ACC112 (cell line): Measurements from ENCODE around the gene MAPT.

Experiments
- H2AFZ ChIP-seq: fragments of 200-600 bp; sonication (generic); one replicate; pipeline ENCODE4 v1.6.0; 2017; ENCODE audit warnings: antibody characterized with exemption, low read length; ENCODE audit not compliant: unreplicated experiment
- H3K27ac ChIP-seq: fragments of 200-600 bp; sonication (generic); 2 replicates; pipeline ENCODE4 v1.5.1; 2014; ENCODE audit warnings: low read depth, mild to moderate bottlenecking, antibody characterized with exemption, low read length, moderate library complexity
- H3K27me3 ChIP-seq: fragments of 200-600 bp; sonication (generic); 2 replicates; pipeline ENCODE4 v1.6.1; 2014; ENCODE audit warnings: mild to moderate bottlenecking, antibody characterized with exemption, low read length, moderate library complexity, mixed read lengths; ENCODE audit not compliant: insufficient read depth
- H3K36me3 ChIP-seq: fragments of 200-600 bp; sonication (generic); 2 replicates; pipeline ENCODE4 v1.6.1; 2016; ENCODE audit warnings: mild to moderate bottlenecking, antibody characterized with exemption, low read length, moderate library complexity, mixed read lengths; ENCODE audit not compliant: insufficient read depth
- H3K4me1 ChIP-seq: fragments of 200-600 bp; sonication (generic); one replicate; pipeline ENCODE4 v1.6.1; 2016; ENCODE audit warnings: low read length, mixed read lengths; ENCODE audit not compliant: insufficient read depth, unreplicated experiment, control insufficient read depth
- H3K4me3 ChIP-seq: fragments of 200-600 bp; sonication (generic); 2 replicates; pipeline ENCODE4 v1.5.1; 2014; ENCODE audit warnings: mild to moderate bottlenecking, low read depth, low read length
- H3K79me2 ChIP-seq: fragments of 200-600 bp; sonication (generic); one replicate; pipeline ENCODE4 v1.6.0; 2016; ENCODE audit warnings: low read length; ENCODE audit not compliant: control insufficient read depth, unreplicated experiment, insufficient read depth

Gene MAPT

DNA sequence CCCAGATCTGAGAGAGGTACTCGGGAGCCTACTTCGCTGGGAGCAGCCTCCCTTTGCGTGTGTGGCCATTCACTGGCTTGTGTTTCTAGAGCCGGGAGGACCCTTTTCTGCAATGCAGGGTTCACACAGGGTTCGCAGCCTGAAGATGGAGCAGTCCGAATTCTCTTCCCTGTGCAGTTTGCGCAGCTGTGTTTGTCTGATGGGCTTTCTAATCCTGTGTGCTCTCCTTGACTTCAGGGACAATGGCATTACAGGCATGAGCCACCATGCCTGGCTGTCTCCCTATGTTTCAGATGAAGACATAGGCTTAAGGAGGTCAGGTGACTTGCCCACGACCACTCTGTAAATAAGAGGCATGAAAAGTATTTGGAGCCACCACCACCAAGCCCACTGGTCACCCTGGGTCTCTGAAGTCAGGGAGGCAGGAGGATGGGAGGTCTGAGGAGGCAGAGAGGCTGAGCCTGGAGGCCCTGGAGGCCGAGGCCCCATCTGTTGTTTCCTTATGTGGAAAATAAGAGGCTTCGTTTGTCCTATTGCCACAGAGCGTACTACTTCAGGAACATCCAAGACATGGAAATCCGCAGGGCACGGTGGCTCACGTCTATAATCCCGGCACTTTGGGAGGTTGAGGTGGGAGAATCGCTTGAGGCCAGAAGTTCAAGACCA lies 99.7 kb downstream of the MAPT start:
- no peak overlapping the region for H2AFZ ChIP-seq

GRCh38 chr17:45994987-45995386 lies 100.6 kb downstream of the MAPT start:
- H3K36me3 ChIP-seq = no peaks in the 10 kb centered on the region
- no peaks in the 10 kb centered on the region for H3K27me3 ChIP-seq
- H3K4me3 ChIP-seq = no peak overlapping the region
- H2AFZ ChIP-seq = no peak overlapping the region
- H3K27ac ChIP-seq = no peak overlapping the region
- peaks cover 3% of the 10 kb centered on the region for H3K4me1 ChIP-seq
- H3K79me2 ChIP-seq = no peaks in the 10 kb centered on the region

More for the DNA sequence above, 99.7 kb downstream of the MAPT start:
- Histone ChIP-seq H3K79me2 (no peaks in the 10 kb centered on the region), H3K27ac (no peak overlapping the region), H3K4me3 (no peak overlapping the region), H3K36me3 (no peaks in the 10 kb centered on the region), H3K27me3 (no peaks in the 10 kb centered on the region), H3K4me1 (peaks cover 3% of the 10 kb centered on the region)

- no peak overlapping the region for H2AFZ ChIP-seq
- H3K4me1 ChIP-seq = peaks cover 3% of the 10 kb centered on the region
- no peaks in the 10 kb centered on the region for H3K27me3 ChIP-seq
- no peak overlapping the region for H3K27ac ChIP-seq
- H3K4me3 ChIP-seq = no peak overlapping the region
- no peaks in the 10 kb centered on the region for H3K36me3 ChIP-seq
- no peaks in the 10 kb centered on the region for H3K79me2 ChIP-seq
Observed at GRCh38 chr17:45995627-45996270, 101.4 kb downstream of the MAPT start.

DNA sequence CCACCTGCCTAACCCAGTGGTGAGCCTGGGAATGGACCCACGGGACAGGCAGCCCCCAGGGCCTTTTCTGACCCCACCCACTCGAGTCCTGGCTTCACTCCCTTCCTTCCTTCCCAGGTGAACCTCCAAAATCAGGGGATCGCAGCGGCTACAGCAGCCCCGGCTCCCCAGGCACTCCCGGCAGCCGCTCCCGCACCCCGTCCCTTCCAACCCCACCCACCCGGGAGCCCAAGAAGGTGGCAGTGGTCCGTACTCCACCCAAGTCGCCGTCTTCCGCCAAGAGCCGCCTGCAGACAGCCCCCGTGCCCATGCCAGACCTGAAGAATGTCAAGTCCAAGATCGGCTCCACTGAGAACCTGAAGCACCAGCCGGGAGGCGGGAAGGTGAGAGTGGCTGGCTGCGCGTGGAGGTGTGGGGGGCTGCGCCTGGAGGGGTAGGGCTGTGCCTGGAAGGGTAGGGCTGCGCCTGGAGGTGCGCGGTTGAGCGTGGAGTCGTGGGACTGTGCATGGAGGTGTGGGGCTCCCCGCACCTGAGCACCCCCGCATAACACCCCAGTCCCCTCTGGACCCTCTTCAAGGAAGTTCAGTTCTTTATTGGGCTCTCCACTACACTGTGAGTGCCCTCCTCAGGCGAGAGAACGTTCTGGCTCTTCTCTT lies 102.1 kb downstream of the MAPT start:
- H3K36me3 ChIP-seq = no peaks in the 10 kb centered on the region
- H3K4me3 ChIP-seq = no peak overlapping the region
- no peaks in the 10 kb centered on the region for H3K27me3 ChIP-seq
- H3K27ac ChIP-seq = no peak overlapping the region
- H3K4me1 ChIP-seq = peaks cover 3% of the 10 kb centered on the region
- H2AFZ ChIP-seq = no peak overlapping the region
- H3K79me2 ChIP-seq = no peaks in the 10 kb centered on the region

DNA sequence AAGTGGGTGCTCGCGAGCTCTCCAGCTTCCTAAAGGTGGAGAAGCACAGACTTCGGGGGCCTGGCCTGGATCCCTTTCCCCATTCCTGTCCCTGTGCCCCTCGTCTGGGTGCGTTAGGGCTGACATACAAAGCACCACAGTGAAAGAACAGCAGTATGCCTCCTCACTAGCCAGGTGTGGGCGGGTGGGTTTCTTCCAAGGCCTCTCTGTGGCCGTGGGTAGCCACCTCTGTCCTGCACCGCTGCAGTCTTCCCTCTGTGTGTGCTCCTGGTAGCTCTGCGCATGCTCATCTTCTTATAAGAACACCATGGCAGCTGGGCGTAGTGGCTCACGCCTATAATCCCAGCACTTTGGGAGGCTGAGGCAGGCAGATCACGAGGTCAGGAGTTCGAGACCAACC lies 102.8 kb downstream of the MAPT start:
- Histone ChIP-seq H3K27me3 (no peaks in the 10 kb centered on the region), H3K36me3 (no peaks in the 10 kb centered on the region), H3K4me1 (peaks cover 3% of the 10 kb centered on the region), H3K79me2 (no peaks in the 10 kb centered on the region), H3K27ac (no peak overlapping the region), H2AFZ (no peak overlapping the region), H3K4me3 (no peak overlapping the region)

DNA sequence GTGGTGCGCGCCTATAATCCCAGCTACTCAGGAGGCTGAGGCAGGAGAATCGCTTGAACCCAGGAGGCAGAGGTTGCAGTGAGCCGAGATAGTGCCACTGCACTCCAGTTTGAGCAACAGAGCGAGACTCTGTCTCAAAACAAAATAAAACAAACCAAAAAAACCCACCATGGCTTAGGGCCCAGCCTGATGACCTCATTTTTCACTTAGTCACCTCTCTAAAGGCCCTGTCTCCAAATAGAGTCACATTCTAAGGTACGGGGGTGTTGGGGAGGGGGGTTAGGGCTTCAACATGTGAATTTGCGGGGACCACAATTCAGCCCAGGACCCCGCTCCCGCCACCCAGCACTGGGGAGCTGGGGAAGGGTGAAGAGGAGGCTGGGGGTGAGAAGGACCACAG lies 103.3 kb downstream of the MAPT start:
- H3K27me3 ChIP-seq = no peaks in the 10 kb centered on the region
- no peaks in the 10 kb centered on the region for H3K36me3 ChIP-seq
- H2AFZ ChIP-seq = no peak overlapping the region
- no peak overlapping the region for H3K27ac ChIP-seq
- H3K4me3 ChIP-seq = no peak overlapping the region
- peaks cover 3% of the 10 kb centered on the region for H3K4me1 ChIP-seq
- H3K79me2 ChIP-seq = no peaks in the 10 kb centered on the region

- Histone ChIP-seq H3K36me3 (no peaks in the 10 kb centered on the region), H2AFZ (no peak within 1 kb of the TSS), H3K27ac (no peak within 1 kb of the TSS), H3K4me1 (peaks cover 3% of the 10 kb centered on the region), H3K4me3 (no peak within 1 kb of the TSS), H3K27me3 (no peaks in the 10 kb centered on the region), H3K79me2 (no peaks in the 10 kb centered on the region)
Observed at GRCh38 chr17:45998987-45999899, 104.9 kb downstream of the MAPT start, which contains the start of gene STH. TSS of gene STH (plus strand) at chr17:45999250. CDS start at chr17:45999280, 30 bp downstream.

DNA sequence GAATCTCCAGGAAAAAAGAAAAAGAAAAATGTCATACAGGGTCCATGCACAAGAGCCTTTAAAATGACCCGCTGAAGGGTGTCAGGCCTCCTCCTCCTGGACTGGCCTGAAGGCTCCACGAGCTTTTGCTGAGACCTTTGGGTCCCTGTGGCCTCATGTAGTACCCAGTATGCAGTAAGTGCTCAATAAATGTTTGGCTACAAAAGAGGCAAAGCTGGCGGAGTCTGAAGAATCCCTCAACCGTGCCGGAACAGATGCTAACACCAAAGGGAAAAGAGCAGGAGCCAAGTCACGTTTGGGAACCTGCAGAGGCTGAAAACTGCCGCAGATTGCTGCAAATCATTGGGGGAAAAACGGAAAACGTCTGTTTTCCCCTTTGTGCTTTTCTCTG lies 105.5 kb downstream of the MAPT start:
- H3K4me1 ChIP-seq = peaks cover 3% of the 10 kb centered on the region
- H3K36me3 ChIP-seq = no peaks in the 10 kb centered on the region
- H3K79me2 ChIP-seq = no peaks in the 10 kb centered on the region
- no peak overlapping the region for H2AFZ ChIP-seq
- H3K27ac ChIP-seq = no peak overlapping the region
- no peak overlapping the region for H3K4me3 ChIP-seq
- no peaks in the 10 kb centered on the region for H3K27me3 ChIP-seq

DNA sequence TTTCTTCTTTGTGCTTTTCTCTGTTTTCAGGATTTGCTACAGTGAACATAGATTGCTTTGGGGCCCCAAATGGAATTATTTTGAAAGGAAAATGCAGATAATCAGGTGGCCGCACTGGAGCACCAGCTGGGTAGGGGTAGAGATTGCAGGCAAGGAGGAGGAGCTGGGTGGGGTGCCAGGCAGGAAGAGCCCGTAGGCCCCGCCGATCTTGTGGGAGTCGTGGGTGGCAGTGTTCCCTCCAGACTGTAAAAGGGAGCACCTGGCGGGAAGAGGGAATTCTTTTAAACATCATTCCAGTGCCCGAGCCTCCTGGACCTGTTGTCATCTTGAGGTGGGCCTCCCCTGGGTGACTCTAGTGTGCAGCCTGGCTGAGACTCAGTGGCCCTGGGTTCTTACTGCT lies 105.9 kb downstream of the MAPT start:
- no peaks in the 10 kb centered on the region for H3K27me3 ChIP-seq
- no peaks in the 10 kb centered on the region for H3K79me2 ChIP-seq
- H2AFZ ChIP-seq = no peak overlapping the region
- no peak overlapping the region for H3K4me3 ChIP-seq
- H3K36me3 ChIP-seq = no peaks in the 10 kb centered on the region
- H3K27ac ChIP-seq = no peak overlapping the region
- H3K4me1 ChIP-seq = peaks cover 3% of the 10 kb centered on the region

DNA sequence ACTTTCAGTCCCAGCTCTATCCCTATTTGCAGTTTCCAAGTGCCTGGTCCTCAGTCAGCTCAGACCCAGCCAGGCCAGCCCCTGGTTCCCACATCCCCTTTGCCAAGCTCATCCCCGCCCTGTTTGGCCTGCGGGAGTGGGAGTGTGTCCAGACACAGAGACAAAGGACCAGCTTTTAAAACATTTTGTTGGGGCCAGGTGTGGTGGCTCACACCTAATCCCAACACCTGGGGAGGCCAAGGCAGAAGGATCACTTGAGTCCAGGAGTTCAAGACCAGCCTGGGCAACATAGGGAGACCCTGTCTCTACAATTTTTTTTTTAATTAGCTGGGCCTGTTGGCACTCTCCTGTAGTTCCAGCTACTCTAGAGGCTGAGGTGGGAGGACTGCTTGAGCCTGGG lies 106.4 kb downstream of the MAPT start:
- Histone ChIP-seq H3K27ac (no peak overlapping the region), H3K36me3 (no peaks in the 10 kb centered on the region), H2AFZ (no peak overlapping the region), H3K4me1 (peaks cover 3% of the 10 kb centered on the region), H3K27me3 (no peaks in the 10 kb centered on the region), H3K79me2 (no peaks in the 10 kb centered on the region), H3K4me3 (no peak overlapping the region)
